Amniotic stem cell (primary cell): ENCODE data around the gene RBM44.
A peak's percentile ranks its signal among the peaks of the same experiment; 100 is the strongest.

ENCODE experiments used
- DNase-seq: peaks from one replicate; lab custom pipeline; 2025; lab: John Stamatoyannopoulos, UW

Gene RBM44

DNA sequence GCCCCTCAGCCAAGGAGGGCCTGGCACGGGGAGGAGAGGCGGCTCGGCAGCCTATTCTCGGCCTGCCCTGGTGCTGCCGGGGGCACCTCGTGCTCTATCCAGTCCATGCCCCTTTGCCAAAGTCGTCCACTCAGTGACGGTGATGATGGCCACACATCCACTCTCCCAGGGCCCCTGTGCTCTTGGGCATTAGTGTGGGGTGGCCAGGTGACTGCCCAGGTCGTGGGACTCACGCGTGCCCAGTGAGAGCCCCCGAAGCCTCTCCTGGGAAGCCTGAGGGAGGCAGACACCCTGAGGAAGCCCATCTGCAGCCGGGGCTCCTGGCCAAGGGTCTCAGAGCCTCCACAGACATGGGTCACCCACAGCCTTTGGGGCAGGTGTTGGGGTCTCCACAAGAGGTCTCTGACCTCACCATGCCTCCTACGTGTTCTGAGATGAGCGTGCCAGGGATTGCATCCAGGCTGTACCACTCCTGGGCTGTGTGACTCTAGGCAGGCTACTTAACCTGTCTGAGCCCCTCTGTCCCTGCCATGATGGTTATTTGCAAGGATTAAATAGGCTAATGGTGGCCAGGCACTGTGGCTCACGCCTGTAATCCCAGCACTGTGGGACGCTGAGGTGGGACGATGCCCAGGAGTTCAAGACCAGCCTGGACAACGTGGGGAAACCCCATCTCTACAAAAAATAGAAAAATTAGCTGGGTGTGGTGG lies 73.8 kb downstream of the RBM44 start:
- DNase-seq = no peak

DNA sequence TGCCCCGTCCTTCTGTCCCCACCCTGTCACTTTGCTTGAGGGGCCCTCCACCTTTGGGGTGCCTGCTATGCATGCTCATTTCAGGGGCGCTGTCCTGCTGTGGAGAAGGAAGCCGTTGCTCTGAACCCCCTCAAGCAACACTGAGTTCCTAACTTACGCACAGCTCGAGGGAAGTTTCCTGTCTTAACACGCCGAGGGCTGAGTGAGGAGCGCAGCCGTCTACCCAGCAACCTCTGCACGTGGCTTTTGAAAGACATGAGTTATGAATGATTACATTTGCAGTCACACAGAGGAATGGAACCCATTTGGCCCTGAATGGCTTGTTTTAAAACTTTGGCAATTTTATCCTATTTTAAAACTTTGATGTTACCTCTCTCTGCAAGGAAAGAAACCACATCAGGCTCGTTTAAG lies 74.8 kb downstream of the RBM44 start:
- no peak for DNase-seq

DNA sequence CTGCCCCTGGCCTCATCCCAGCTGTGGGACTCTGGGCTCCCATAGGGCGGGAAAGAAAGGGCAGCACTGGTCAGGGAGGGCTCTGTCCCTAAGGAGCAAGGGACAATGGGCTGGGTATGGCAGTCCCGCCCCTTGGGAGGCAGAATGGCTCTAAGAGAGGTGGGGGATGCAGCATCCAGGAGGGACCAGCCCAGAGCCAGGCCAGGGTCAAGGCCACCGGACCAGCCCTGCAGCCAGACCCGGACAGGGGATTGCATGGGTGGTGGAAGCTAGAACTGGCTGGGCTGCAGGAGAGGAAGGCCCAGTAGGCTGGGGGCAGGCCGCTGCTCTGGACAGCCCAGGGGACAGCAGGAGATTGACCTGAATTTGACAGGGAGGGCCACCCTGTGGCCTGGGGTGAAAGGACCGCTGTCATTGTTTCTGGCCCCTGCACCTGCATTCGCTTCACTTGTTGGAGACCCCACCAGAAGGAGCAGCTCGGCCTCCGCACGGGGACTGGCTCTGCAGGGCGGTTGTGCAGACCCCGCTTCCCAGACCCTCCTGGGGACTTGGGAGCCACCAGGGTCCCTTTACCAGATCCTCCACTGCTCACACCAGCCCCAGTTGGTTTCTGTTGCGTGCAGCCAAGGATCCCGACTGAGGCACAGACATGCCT lies 75.4 kb downstream of the RBM44 start:
- no peak for DNase-seq

- peak; percentile 86 for DNase-seq
These were observed 76.1 kb downstream of the RBM44 start for GRCh38 chr2:237874585-237875161.

DNA sequence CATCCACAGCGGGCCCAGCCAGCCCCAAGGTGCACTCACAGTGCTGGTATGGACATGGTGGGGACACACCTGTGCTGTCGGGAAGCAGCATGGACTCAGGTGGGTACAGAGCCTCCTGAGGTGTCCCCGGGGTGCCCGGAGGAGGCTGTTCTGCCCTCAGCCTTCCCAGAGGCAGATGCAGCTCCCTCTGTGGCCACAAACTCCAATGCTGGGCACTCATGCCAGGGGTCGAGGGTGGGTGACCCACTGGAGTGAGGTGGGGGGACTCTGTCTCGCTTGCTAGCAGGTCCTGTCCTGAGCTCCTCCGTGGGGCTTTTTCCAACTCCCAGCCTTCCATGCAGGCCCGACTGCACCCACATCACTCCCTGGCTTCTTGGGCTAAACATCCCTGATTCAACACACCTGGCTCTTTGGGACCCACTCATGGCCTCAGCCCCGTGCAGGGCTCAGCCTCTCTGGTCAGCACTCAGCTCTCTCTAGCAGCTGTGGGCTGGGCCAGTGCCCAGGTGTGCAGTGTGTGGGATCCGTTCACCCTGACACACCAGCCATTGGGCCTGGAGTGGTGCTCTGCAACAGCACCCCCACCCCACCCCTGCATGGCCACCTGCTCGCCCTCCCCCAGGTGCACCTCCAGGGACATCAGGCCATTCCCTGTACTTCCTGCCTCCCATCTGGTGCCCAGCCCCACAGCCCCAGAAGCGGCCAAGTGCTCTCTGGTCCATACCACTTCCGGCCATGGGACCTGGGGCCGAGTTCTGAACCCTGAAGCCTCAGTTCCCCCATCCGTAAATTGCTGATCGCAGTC lies 76.9 kb downstream of the RBM44 start:
- no peak for DNase-seq

- DNase-seq = no peak
These were observed 77.5 kb downstream of the RBM44 start for GRCh38 chr2:237876061-237876526.

DNA sequence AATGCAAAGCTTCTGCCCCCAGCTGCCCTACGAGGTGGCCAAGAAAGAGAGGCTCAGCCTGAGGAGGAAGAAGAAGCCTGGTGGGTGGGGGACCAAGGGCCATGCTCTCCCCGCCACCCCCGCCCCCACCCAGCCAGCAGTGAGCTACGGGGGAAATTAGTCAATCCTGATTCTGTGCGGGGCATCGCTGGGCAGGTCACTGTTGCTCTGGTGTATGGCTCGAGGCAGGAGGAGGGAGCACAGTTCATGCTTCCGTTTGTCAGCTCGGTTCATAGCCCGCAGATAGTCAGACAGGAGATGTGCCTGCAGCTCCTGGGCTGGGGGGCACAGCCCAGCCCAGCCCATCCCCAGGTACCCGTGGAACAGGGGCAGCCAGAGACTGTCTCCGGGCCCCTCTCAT lies 78.0 kb downstream of the RBM44 start:
- no peak for DNase-seq

GRCh38 chr2:237876951-237877491 lies 78.4 kb downstream of the RBM44 start:
- no peak for DNase-seq

DNA sequence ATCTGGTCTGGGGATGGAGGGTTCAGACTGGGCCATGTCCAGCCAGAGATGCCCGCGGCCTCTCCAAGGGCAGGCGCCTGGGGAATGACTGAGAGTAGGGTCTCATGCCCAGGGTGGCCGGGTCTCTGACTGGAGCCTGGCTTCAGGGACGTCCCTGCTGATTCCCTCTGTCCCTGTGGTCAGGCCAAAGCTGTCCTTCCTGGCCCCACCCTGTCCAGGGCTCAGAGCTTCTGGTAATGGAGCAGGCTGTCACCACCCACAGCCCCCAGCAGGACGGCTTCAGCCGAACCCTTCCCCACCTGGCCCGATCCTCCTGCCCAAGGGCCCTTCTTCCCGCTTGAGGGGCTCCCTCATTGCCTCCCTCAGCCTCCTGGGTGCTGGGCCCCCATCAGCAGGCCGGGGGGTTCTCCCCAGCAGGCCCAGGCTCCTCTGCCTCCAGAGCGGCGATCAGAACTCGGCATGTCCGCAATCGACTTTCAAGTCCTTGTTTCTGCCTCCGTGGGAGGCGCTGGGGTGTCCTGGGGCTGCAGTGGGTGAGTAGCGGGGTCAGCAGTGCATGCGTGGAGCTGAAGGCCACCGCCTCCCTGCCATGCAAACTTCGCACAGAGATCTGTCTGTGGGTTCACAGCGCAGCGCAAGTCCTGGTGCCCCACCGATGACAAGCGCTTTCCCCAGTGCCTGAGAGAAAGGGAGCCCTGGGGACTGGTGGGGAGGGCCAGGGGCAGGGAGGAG lies 79.2 kb downstream of the RBM44 start:
- no peak for DNase-seq

- DNase-seq = no peak
These were observed 79.9 kb downstream of the RBM44 start for GRCh38 chr2:237878321-237879057.

DNA sequence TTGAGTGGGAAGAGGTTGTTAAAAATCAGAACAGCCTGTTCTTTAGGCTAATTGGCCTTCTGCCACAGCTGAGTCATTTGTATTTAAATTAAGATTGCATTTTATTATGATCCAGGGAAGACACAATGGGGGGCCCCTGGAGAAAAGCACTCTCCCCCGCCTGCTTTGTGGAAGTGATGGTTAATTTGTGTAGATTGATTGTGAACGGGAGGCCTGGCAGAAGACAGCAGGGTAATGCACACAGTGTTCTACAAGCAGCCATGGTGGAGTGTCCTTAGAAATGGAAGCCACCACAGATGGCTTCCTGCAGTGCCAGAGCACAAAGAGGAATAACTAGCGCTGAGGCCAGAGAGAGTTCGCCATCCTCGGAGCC lies 80.5 kb downstream of the RBM44 start:
- DNase-seq = no peak

GRCh38 chr2:237879991-237880560 lies 81.5 kb downstream of the RBM44 start:
- no peak for DNase-seq

- DNase-seq = no peak
These were observed 84.2 kb downstream of the RBM44 start for GRCh38 chr2:237882510-237883481.

DNA sequence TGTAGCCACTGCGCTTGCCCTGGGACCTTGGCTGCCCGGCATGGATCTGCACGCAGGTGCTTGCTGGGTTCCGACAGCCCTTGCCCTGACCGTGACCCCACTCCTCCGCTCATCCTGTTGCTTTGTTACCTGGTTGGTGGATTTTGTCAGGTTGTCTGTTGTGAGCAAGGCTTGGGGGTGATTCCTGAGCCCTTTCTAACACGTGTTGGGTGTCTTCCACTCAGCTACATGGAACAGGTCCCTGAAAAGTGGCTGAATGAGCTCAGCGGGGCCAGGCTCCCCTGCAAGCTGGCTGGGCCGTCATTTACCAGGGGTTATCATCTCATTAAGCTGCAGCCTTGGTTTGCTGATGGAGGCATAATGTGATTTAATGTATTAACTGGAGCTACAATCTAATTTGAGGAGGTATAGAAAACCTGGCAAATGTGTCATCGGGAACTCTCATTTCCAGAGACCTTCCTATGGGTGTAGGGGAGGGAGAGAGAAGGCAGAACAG lies 85.4 kb downstream of the RBM44 start:
- DNase-seq = no peak

DNA sequence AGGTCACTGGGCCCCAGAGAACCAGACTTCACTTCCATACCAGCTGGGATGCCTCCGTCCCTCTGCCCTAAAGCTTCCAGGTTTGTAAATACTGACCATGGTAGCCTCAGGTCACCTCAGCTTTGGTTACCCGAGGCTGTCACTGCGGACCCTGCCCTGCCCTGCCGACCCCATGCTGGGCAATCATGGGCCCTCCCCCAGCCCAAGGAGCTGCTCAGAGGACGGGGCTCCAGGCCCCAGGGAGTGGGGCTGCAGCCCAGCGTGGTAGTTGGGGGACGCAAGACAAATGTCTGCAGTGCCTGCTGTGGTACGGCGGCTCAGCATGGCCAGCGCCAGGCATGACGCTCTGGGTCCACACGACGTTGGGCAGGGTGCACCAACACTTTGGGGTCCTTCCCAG lies 86.1 kb downstream of the RBM44 start:
- no peak for DNase-seq

DNA sequence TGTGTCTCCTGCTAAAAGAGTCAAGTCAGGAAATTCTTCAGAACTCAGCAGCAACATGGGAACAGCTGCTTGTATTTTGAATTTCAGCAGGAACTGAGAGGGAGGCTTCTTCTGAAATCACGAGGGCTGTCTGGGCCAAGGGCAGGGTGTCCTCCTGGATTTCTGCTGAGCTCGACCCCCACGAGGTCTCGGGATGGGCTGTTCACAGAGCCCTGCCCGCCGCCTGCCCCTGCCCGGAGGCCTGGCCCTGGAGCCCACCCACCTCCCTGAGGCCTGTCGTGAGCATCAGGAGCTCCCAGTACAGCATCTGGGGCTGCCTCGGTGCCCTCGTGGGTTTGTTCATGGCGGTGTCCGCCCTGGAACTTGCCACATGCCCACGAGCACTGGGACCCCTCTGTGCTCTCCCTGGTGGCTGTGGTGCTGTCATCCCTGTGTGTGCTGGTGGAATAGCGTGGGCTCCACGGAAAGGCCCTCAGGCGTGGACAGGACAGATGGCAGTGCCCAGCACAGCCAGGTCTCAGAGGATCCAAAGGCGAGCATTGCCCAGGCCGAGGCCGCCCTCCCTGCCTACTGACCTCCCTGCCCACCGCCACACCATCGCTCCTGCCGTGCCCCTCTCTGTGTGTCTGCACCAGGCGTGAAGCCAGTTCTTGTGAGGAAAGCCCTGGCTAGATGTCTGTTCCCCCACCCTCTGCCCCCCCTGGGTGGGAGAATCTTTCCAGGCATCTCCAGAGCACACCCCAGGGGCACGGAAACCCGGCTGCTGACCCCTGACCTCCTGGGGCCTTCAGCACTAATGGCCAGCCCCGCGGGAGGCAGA lies 86.7 kb downstream of the RBM44 start:
- DNase-seq = no peak

GRCh38 chr2:237885931-237886684 lies 87.5 kb downstream of the RBM44 start:
- DNase-seq = no peak
